Panc1 (cell line): ENCODE data around the gene LHX3. TPM values are rescaled to one million over a fixed set of nuclear protein-coding genes. Genes with fewer than 3 reads are reported as not detected.

Source experiments
- ATAC-seq: fragments of 200-7000 bp; cut with Tn5 transposase; 2 replicates; pipeline ENCODE4 v1.9.1; 2020; ENCODE audit warnings: mild to moderate bottlenecking, moderate library complexity
- BruUV-seq: library from RNA; stranded (reverse); fragments of 400-500 nt; replicated peaks from 2 replicates; lab custom pipeline; 2021; lab: Mats Ljungman, UMichigan
- CTCF ChIA-PET: fragments of 300-600 bp; sonication (Branson Sonifier 250); formaldehyde crosslinking; loops from one replicate; lab custom pipeline; 2022; ENCODE audit warnings: antibody characterized with exemption; lab: Charles Lee
- POLR2A ChIA-PET: fragments of 300-600 bp; sonication (Branson Sonifier 250); formaldehyde crosslinking; loops from one replicate; lab custom pipeline; 2022; ENCODE audit warnings: antibody characterized with exemption; lab: Charles Lee
- DNase-seq: peaks from one replicate; pipeline ENCODE4 v3.0.0-alpha.2; 2010; ENCODE audit warnings: low read depth, low spot score
- H3K27ac ChIP-seq: 2 replicates; pipeline ENCODE4 v1.5.1; 2011; ENCODE audit warnings: mild to moderate bottlenecking, low read length, inconsistent platforms
- H3K27me3 ChIP-seq: fragments of 200-500 bp; sonication (Bioruptor generic); 2 replicates; pipeline ENCODE4 v1.6.0; 2014; ENCODE audit warnings: low read length, inconsistent platforms; ENCODE audit not compliant: control insufficient read depth, insufficient read depth
- H3K36me3 ChIP-seq: fragments of 200-500 bp; sonication (Bioruptor generic); 2 replicates; pipeline ENCODE4 v1.5.1; 2014; ENCODE audit warnings: inconsistent platforms, mild to moderate bottlenecking, low read length, moderate library complexity; ENCODE audit not compliant: control insufficient read depth, insufficient read depth
- H3K4me1 ChIP-seq: 2 replicates; pipeline ENCODE4 v1.5.1; 2011; ENCODE audit warnings: inconsistent platforms, mild to moderate bottlenecking, low read length, moderate library complexity; ENCODE audit not compliant: control insufficient read depth, insufficient read depth
- H3K4me3 ChIP-seq, 2 experiments: 2 replicates each; pipeline ENCODE4 v1.5.1; 2011 to 2012; ENCODE audit warnings: low read depth in 2 of 2, low read length in 2 of 2, mild to moderate bottlenecking in 2 of 2, inconsistent platforms in 1 of 2, moderate library complexity in 1 of 2
- H3K9me3 ChIP-seq: fragments of 200-500 bp; sonication (Bioruptor generic); 2 replicates; pipeline ENCODE4 v1.5.1; 2014; ENCODE audit warnings: low read depth, mild to moderate bottlenecking, inconsistent platforms, low read length, moderate library complexity; ENCODE audit not compliant: control insufficient read depth, insufficient read depth
- POLR2AphosphoS5 ChIP-seq: IDR thresholded peaks from 2 replicates; pipeline ENCODE4 v1.6.1; 2012; ENCODE audit warnings: mild to moderate bottlenecking, low read depth, low read length, moderate library complexity
- SIN3A ChIP-seq: IDR thresholded peaks from 2 replicates; pipeline ENCODE4 v1.6.1; 2012; ENCODE audit warnings: low read depth, mild to moderate bottlenecking, low read length, moderate library complexity, borderline replicate concordance; ENCODE audit not compliant: insufficient read depth
- TCF7L2 ChIP-seq: IDR thresholded peaks from 2 replicates; pipeline ENCODE4 v1.6.1; 2011; ENCODE audit warnings: mild to moderate bottlenecking, low read depth, low read length, inconsistent platforms
- in situ Hi-C: cut with HindIII; loops from 2 replicates; pipeline ENCODE4 v1.10.0; 2016; ENCODE audit warnings: low sequenced_read_pairs, low pct_unique_long_range_greater_than_20kb
- intact Hi-C: fragments of 100-400 bp; cut with micrococcal nuclease; formaldehyde crosslinking; loops from one replicate; pipeline ENCODE4 v1.10.0; 2022; ENCODE audit not compliant: unreplicated experiment
- total RNA-seq: library from RNA; stranded (reverse); gene quantifications from one replicate; pipeline ENCODE4 v1.2.1, GENCODE V29; 2021; ENCODE audit not compliant: unreplicated experiment
- TF ChIP-seq, protein P1 (sequence below): fragments of 450-650 bp; IDR thresholded peaks from 2 replicates; pipeline ENCODE4 v1.5.1; 2017; ENCODE audit warnings: mild to moderate bottlenecking
- TF ChIP-seq, protein P2 (sequence below), 2 experiments: IDR thresholded peaks; 2 replicates each; pipeline ENCODE4 v1.6.1; 2011 to 2012; ENCODE audit warnings: low read depth in 2 of 2, control low read depth in 1 of 2, low read length in 1 of 2, mild to moderate bottlenecking in 1 of 2, moderate library complexity in 1 of 2; ENCODE audit not compliant: insufficient read depth in 1 of 2

Gene LHX3
- total RNA-seq, 1 experiment from 2014 or later, result 0.13 TPM

DNA sequence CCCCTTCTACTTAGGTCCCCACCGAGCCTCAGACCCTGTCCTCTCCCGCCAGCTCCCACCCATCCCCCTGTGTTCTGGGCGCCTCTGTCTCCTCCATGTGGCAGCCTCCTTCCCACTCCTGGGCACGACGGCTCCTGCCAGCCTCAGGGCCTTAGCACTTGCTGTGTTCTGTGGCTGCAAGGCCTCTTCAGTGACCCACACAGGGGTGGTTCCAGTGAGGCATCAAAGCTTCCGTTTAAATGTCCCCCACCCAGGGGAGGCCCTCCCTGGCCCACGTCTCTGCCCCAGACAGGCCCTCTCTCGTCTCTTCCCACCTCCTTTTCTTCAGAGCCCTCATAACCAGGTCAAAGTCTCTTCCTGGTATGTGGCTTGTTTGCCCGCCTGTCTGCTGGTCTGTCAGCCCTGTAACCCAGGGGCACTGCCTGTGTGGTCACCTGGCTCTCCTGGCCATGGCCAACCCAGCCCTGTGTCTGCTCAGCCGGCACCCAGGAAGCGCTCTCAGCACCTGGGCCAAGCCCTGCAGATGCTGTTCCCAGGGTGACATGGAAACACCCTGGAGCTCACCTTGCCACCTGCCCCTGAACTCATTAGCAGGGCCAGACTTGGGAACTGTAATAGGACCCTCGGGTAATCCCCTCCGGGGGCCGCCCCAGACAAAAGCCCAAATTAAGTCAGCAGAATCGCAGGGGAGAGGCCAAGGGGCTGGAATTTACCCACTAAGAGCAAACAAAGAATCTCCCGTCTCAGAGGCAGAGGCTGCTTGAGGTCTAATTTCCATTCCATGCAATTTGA is 33.7 kb downstream of the LHX3 start:
- in situ Hi-C loops (no loop called here), intact Hi-C loops (loop anchor here (5.0 kb wide), 1 partner anchor 56 kb away; no protein-coding TSS in a partner anchor)
- no TSS peak for BruUV-seq
- Histone ChIP-seq H3K9me3 (no peaks in the 10 kb centered on the region), H3K36me3 (no peaks in the 10 kb centered on the region), H3K4me3 (no peak overlapping the region), H3K27me3 (no peaks in the 10 kb centered on the region), H3K4me1 (no peaks in the 10 kb centered on the region; the same call in 1 of the 2 replicates), H3K27ac (no peak overlapping the region)
- TF ChIP-seq POLR2AphosphoS5, result no peak
- TF ChIP-seq, protein P1, sequence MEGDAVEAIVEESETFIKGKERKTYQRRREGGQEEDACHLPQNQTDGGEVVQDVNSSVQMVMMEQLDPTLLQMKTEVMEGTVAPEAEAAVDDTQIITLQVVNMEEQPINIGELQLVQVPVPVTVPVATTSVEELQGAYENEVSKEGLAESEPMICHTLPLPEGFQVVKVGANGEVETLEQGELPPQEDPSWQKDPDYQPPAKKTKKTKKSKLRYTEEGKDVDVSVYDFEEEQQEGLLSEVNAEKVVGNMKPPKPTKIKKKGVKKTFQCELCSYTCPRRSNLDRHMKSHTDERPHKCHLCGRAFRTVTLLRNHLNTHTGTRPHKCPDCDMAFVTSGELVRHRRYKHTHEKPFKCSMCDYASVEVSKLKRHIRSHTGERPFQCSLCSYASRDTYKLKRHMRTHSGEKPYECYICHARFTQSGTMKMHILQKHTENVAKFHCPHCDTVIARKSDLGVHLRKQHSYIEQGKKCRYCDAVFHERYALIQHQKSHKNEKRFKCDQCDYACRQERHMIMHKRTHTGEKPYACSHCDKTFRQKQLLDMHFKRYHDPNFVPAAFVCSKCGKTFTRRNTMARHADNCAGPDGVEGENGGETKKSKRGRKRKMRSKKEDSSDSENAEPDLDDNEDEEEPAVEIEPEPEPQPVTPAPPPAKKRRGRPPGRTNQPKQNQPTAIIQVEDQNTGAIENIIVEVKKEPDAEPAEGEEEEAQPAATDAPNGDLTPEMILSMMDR, result no peak
- TF ChIP-seq TCF7L2, result no peak
- TF ChIP-seq, protein P2, sequence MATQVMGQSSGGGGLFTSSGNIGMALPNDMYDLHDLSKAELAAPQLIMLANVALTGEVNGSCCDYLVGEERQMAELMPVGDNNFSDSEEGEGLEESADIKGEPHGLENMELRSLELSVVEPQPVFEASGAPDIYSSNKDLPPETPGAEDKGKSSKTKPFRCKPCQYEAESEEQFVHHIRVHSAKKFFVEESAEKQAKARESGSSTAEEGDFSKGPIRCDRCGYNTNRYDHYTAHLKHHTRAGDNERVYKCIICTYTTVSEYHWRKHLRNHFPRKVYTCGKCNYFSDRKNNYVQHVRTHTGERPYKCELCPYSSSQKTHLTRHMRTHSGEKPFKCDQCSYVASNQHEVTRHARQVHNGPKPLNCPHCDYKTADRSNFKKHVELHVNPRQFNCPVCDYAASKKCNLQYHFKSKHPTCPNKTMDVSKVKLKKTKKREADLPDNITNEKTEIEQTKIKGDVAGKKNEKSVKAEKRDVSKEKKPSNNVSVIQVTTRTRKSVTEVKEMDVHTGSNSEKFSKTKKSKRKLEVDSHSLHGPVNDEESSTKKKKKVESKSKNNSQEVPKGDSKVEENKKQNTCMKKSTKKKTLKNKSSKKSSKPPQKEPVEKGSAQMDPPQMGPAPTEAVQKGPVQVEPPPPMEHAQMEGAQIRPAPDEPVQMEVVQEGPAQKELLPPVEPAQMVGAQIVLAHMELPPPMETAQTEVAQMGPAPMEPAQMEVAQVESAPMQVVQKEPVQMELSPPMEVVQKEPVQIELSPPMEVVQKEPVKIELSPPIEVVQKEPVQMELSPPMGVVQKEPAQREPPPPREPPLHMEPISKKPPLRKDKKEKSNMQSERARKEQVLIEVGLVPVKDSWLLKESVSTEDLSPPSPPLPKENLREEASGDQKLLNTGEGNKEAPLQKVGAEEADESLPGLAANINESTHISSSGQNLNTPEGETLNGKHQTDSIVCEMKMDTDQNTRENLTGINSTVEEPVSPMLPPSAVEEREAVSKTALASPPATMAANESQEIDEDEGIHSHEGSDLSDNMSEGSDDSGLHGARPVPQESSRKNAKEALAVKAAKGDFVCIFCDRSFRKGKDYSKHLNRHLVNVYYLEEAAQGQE (IDR thresholded peaks at IDR 0.05; ENCODE audit: insufficient read depth in 1 of 2, low read depth in 2 of 2, low read length in 1 of 2), result no peak
- TF ChIP-seq SIN3A, result no peak
- ATAC-seq, result no peak
- ChIA-PET POLR2A (interaction anchor here (0.6 kb wide), 1 partner anchor 40 kb away, joined by 3 read pairs; no protein-coding TSS in a partner anchor), CTCF (interaction anchor here (0.7 to 1.0 kb wide), 2 partner anchors 38 to 46 kb away, joined by 3 to 5 read pairs; no protein-coding TSS in a partner anchor)
- DNase-seq, result no peak

DNA sequence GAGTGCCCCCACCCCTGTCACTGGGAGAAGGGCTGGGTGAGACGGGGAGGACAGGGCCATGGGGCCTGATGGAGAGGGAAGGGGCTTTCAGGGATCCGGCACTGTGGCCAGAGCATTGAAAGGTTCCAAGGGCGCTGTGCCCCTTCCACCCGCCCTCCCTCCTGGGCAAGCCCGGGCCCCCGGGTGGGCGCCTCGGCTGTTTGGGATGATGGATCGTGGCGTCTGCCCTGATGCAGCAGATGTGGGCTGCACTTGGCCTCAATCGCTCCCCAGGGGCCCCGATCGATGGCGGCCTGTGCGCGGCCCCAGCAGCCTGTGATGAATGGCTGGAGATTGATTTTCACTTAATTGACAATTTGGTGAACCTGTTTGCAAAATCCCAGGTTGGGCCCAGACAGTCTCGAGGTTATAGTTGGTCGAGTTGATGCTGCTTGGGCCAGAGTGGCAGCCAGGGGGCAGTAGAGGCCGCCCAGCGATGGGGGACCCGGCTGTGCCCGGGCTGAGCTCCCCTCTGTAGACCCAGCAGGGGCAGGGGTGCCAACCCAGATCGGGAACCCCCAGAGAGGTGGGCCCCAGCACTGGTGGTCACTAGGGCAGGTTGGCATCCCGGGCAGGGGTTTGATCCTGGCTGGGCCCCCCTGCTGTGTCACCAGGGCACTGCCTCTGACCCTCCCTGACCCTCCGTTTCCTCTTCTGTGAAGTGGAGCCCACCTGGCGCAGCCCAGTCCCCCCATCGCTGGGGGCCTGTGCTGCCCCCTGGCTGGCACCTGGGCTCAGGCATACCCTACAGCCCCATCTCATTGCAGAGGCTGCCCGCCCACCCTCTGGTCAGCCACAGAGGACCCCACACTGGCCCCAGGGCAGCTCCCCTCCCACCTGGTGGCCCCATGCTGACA is 34.7 kb downstream of the LHX3 start:
- peak; percentile 88 for ATAC-seq
- BruUV-seq, result no TSS peak
- H3K27ac ChIP-seq, result no peak overlapping the region
- H3K9me3 ChIP-seq, result no peaks in the 10 kb centered on the region
- H3K4me3 ChIP-seq, result no peak overlapping the region
- ChIA-PET POLR2A (no interaction called here), CTCF (interaction anchor here (0.7 to 1.0 kb wide), 2 partner anchors 39 to 47 kb away, joined by 3 to 5 read pairs; no protein-coding TSS in a partner anchor)
- no peak for DNase-seq
- TF ChIP-seq POLR2AphosphoS5 (no peak), SIN3A (no peak)
- TF ChIP-seq, protein P1, result peak; percentile 89
- no peaks in the 10 kb centered on the region for H3K27me3 ChIP-seq
- intact Hi-C loops (loop anchor here (5.0 kb wide), 1 partner anchor 57 kb away; no protein-coding TSS in a partner anchor), in situ Hi-C loops (no loop called here)
- no peaks in the 10 kb centered on the region for H3K36me3 ChIP-seq
- no peaks in the 10 kb centered on the region; the same call in 1 of the 2 replicates for H3K4me1 ChIP-seq
